GM23338 (cell line): ENCODE measurements around the gene CD5L. TPM values are rescaled to one million over a fixed set of nuclear protein-coding genes. Genes with fewer than 3 reads are reported as not detected.

ENCODE experiments used
- ATAC-seq: fragments of 200-7000 bp; cut with Tn5 transposase; 3 replicates; pipeline ENCODE4 v1.9.1; 2020
- DNase-seq: peaks from one replicate; pipeline ENCODE4 v3.0.0-alpha.2; 2015; ENCODE audit warnings: low spot score
- H2AFZ ChIP-seq: fragments of 200-600 bp; sonication (generic); 2 replicates; pipeline ENCODE4 v1.8.0; 2016; ENCODE audit warnings: antibody characterized with exemption, mild to moderate bottlenecking, moderate library complexity
- H3F3A ChIP-seq: fragments of 200-600 bp; sonication (generic); replicated peaks from 2 replicates; pipeline ENCODE4 v1.8.0; 2017; ENCODE audit warnings: antibody characterized with exemption, mixed run types, low read depth
- H3K27ac ChIP-seq: fragments of 200-600 bp; sonication (generic); 2 replicates; pipeline ENCODE4 v1.6.1; 2016; ENCODE audit warnings: low read depth
- H3K27me3 ChIP-seq: fragments of 200-600 bp; sonication (generic); 2 replicates; pipeline ENCODE4 v1.8.0; 2016; ENCODE audit warnings: mild to moderate bottlenecking, mixed run types, moderate library complexity; ENCODE audit not compliant: insufficient read depth
- H3K36me3 ChIP-seq: fragments of 200-600 bp; sonication (generic); 2 replicates; pipeline ENCODE4 v1.8.0; 2016; ENCODE audit warnings: mild to moderate bottlenecking; ENCODE audit not compliant: insufficient read depth
- H3K4me1 ChIP-seq: fragments of 200-600 bp; sonication (generic); 2 replicates; pipeline ENCODE4 v1.8.0; 2016; ENCODE audit warnings: mild to moderate bottlenecking, moderate library complexity; ENCODE audit not compliant: insufficient read depth
- H3K4me2 ChIP-seq: fragments of 200-600 bp; sonication (generic); 2 replicates; pipeline ENCODE4 v1.7.1; 2017; ENCODE audit warnings: mixed run types
- H3K4me3 ChIP-seq: fragments of 200-600 bp; sonication (generic); 2 replicates; pipeline ENCODE4 v1.6.1; 2016; ENCODE audit warnings: mixed run types
- H3K79me2 ChIP-seq: fragments of 200-600 bp; sonication (generic); replicated peaks from 2 replicates; pipeline ENCODE4 v1.8.0; 2017; ENCODE audit warnings: mild to moderate bottlenecking; ENCODE audit not compliant: insufficient read depth
- H3K9me2 ChIP-seq: fragments of 200-600 bp; sonication (generic); 2 replicates; pipeline ENCODE4 v1.8.0; 2017; ENCODE audit not compliant: insufficient read depth
- H4K20me1 ChIP-seq: fragments of 200-600 bp; sonication (generic); replicated peaks from 2 replicates; pipeline ENCODE4 v1.8.0; 2017; ENCODE audit warnings: mild to moderate bottlenecking; ENCODE audit not compliant: insufficient read depth
- H3K27ac Mint-ChIP-seq: 2 replicates; pipeline ENCODE4 v1.8.0; 2020; ENCODE audit warnings: inconsistent platforms, mild to moderate bottlenecking, moderate library complexity, mixed read lengths
- H3K27me3 Mint-ChIP-seq: 3 replicates; pipeline ENCODE4 v1.8.0; 2022; ENCODE audit warnings: low read depth, mild to moderate bottlenecking, moderate library complexity, mixed read lengths, inconsistent platforms; ENCODE audit not compliant: insufficient read depth, poor library complexity
- H3K36me3 Mint-ChIP-seq: 3 replicates; pipeline ENCODE4 v1.8.0; 2021; ENCODE audit warnings: low read depth, mild to moderate bottlenecking, inconsistent platforms, moderate library complexity, mixed read lengths
- H3K4me1 Mint-ChIP-seq: 3 replicates; pipeline ENCODE4 v1.8.0; 2020; ENCODE audit warnings: mild to moderate bottlenecking, inconsistent platforms, mixed read lengths
- H3K4me3 Mint-ChIP-seq: 3 replicates; pipeline ENCODE4 v1.8.0; 2021; ENCODE audit warnings: moderate library complexity, mild to moderate bottlenecking, inconsistent platforms, mixed read lengths
- H3K9me3 Mint-ChIP-seq: 3 replicates; pipeline ENCODE4 v1.8.0; 2020; ENCODE audit warnings: moderate library complexity, mild to moderate bottlenecking, inconsistent platforms, mixed read lengths
- CREB1 ChIP-seq: fragments of 250-450 bp; sonication (Bioruptor Pico); IDR thresholded peaks from 2 replicates; pipeline ENCODE4 v1.5.0; 2020; ENCODE audit warnings: low read depth, mild to moderate bottlenecking, moderate library complexity
- EZH2 ChIP-seq: fragments of 200-600 bp; sonication (generic); IDR thresholded peaks from one replicate; pipeline ENCODE4 v1.8.0; 2017; ENCODE audit warnings: antibody characterized with exemption, mild to moderate bottlenecking, low read depth; ENCODE audit not compliant: unreplicated experiment
- EZH2phosphoT487 ChIP-seq: fragments of 200-600 bp; sonication (generic); IDR thresholded peaks from one replicate; pipeline ENCODE4 v1.8.1; 2018; ENCODE audit warnings: antibody characterized with exemption; ENCODE audit not compliant: unreplicated experiment
- JUNB ChIP-seq: IDR thresholded peaks from one replicate; pipeline ENCODE4 v1.6.1; 2016; ENCODE audit warnings: antibody characterized with exemption; ENCODE audit not compliant: unreplicated experiment
- NANOG ChIP-seq: IDR thresholded peaks from 2 replicates; pipeline ENCODE4 v1.6.1; 2016; ENCODE audit warnings: antibody characterized with exemption, borderline replicate concordance
- POLR2AphosphoS5 ChIP-seq: IDR thresholded peaks from 2 replicates; pipeline ENCODE4 v1.6.1; 2016; ENCODE audit warnings: antibody characterized with exemption, low read depth
- STAT1 ChIP-seq: IDR thresholded peaks from one replicate; pipeline ENCODE4 v1.6.1; 2016; ENCODE audit warnings: antibody characterized with exemption; ENCODE audit not compliant: unreplicated experiment
- ZNF114 ChIP-seq: fragments of 250-450 bp; sonication (Bioruptor Pico); IDR thresholded peaks from 2 replicates; pipeline ENCODE4 v1.5.0; 2020; ENCODE audit warnings: mild to moderate bottlenecking, moderate library complexity
- ZNF331 ChIP-seq: fragments of 250-450 bp; sonication (Bioruptor Pico); IDR thresholded peaks from 2 replicates; pipeline ENCODE4 v1.5.0; 2020; ENCODE audit warnings: low read depth, mild to moderate bottlenecking, moderate library complexity
- polyA plus RNA-seq: library from polyadenylated mRNA; unstranded; fragments of >200 nt; fragmentation: Nextera tagmentation; extraction: Ambion mirVana; gene quantifications from 2 replicates; pipeline ENCODE4 v1.2.1, GENCODE V29; 2016
- total RNA-seq: library from RNA; depleted of rRNA; stranded (reverse); fragments of >200 nt; shearing (Covaris generic); gene quantifications from 2 replicates; pipeline ENCODE4 v1.2.3, GENCODE V29; 2014
- TF ChIP-seq, protein P1 (sequence below): IDR thresholded peaks from 2 replicates; pipeline ENCODE4 v1.6.1; 2016; ENCODE audit warnings: antibody characterized with exemption
- TF ChIP-seq, protein P2 (sequence below): IDR thresholded peaks from one replicate; pipeline ENCODE4 v1.6.1; 2018; ENCODE audit warnings: antibody characterized with exemption; ENCODE audit not compliant: unreplicated experiment
- TF ChIP-seq, protein P3 (sequence below): fragments of 250-450 bp; sonication (Bioruptor Pico); IDR thresholded peaks from 2 replicates; pipeline ENCODE4 v1.5.0; 2020; ENCODE audit warnings: mild to moderate bottlenecking, moderate library complexity
- TF ChIP-seq, protein P4 (sequence below), 2 experiments: fragments of 200-600 bp in 1 of 2; sonication (generic) in 1 of 2; conservative IDR thresholded peaks; 2 replicates each; pipeline versions ENCODE4 v1.5.1 to v1.6.1; 2016 to 2017; ENCODE audit warnings: antibody characterized with exemption in 2 of 2, low read depth in 2 of 2, mild to moderate bottlenecking in 2 of 2, moderate library complexity in 1 of 2

CD5L gene
- total and polyA plus RNA-seq, 2 experiments from 2014 or later = not detected

DNA sequence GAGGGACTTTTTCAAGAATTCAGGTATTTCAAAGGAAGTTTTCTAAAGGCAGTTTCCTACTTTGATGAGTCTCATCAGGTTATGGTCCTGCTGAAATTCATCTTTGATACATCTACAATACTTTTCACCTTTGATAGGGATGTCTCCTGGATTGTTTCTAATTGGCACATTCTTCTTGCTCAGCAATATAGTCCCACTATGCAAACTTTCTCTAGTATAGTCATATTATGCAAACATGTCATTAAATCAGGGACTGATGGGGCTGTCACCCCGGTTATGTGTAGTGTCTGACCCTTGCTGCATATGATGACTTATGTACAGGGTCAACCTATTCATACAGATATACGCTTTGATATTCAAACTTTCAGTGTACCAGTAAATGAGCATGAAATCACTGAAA, 21.3 kb downstream of the CD5L start:
- Histone ChIP-seq H4K20me1 (no peaks in the 10 kb centered on the region), H3K27ac (no peak overlapping the region), H3K4me3 (no peak overlapping the region), H3K9me2 (0 out of 2 replicates have a peak, but pooled peaks cover 5% of the 10 kb centered on the region), H3F3A (no peaks in the 10 kb centered on the region), H3K36me3 (no peaks in the 10 kb centered on the region), H3K79me2 (no peaks in the 10 kb centered on the region), H3K4me1 (no peaks in the 10 kb centered on the region), H3K4me2 (no peak overlapping the region), H3K27me3 (no peaks in the 10 kb centered on the region), H2AFZ (no peak overlapping the region)
- no peak for ATAC-seq
- no peak overlapping the region for H3K4me3 Mint-ChIP-seq
- no peaks in the 10 kb centered on the region for H3K36me3 Mint-ChIP-seq
- H3K27ac Mint-ChIP-seq = no peak overlapping the region
- no peaks in the 10 kb centered on the region for H3K4me1 Mint-ChIP-seq
- no peak for DNase-seq
- no peaks in the 10 kb centered on the region for H3K27me3 Mint-ChIP-seq
- TF ChIP-seq CREB1 (no peak), POLR2AphosphoS5 (no peak), EZH2 (no peak), NANOG (no peak), ZNF114 (CRISPR knock-in tag) (no peak), JUNB (no peak), EZH2phosphoT487 (no peak), STAT1 (no peak), ZNF331 (no peak)
- TF ChIP-seq, protein P1, sequence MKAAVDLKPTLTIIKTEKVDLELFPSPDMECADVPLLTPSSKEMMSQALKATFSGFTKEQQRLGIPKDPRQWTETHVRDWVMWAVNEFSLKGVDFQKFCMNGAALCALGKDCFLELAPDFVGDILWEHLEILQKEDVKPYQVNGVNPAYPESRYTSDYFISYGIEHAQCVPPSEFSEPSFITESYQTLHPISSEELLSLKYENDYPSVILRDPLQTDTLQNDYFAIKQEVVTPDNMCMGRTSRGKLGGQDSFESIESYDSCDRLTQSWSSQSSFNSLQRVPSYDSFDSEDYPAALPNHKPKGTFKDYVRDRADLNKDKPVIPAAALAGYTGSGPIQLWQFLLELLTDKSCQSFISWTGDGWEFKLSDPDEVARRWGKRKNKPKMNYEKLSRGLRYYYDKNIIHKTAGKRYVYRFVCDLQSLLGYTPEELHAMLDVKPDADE = no peak
- TF ChIP-seq, protein P2, sequence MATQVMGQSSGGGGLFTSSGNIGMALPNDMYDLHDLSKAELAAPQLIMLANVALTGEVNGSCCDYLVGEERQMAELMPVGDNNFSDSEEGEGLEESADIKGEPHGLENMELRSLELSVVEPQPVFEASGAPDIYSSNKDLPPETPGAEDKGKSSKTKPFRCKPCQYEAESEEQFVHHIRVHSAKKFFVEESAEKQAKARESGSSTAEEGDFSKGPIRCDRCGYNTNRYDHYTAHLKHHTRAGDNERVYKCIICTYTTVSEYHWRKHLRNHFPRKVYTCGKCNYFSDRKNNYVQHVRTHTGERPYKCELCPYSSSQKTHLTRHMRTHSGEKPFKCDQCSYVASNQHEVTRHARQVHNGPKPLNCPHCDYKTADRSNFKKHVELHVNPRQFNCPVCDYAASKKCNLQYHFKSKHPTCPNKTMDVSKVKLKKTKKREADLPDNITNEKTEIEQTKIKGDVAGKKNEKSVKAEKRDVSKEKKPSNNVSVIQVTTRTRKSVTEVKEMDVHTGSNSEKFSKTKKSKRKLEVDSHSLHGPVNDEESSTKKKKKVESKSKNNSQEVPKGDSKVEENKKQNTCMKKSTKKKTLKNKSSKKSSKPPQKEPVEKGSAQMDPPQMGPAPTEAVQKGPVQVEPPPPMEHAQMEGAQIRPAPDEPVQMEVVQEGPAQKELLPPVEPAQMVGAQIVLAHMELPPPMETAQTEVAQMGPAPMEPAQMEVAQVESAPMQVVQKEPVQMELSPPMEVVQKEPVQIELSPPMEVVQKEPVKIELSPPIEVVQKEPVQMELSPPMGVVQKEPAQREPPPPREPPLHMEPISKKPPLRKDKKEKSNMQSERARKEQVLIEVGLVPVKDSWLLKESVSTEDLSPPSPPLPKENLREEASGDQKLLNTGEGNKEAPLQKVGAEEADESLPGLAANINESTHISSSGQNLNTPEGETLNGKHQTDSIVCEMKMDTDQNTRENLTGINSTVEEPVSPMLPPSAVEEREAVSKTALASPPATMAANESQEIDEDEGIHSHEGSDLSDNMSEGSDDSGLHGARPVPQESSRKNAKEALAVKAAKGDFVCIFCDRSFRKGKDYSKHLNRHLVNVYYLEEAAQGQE = no peak
- TF ChIP-seq, protein P3, sequence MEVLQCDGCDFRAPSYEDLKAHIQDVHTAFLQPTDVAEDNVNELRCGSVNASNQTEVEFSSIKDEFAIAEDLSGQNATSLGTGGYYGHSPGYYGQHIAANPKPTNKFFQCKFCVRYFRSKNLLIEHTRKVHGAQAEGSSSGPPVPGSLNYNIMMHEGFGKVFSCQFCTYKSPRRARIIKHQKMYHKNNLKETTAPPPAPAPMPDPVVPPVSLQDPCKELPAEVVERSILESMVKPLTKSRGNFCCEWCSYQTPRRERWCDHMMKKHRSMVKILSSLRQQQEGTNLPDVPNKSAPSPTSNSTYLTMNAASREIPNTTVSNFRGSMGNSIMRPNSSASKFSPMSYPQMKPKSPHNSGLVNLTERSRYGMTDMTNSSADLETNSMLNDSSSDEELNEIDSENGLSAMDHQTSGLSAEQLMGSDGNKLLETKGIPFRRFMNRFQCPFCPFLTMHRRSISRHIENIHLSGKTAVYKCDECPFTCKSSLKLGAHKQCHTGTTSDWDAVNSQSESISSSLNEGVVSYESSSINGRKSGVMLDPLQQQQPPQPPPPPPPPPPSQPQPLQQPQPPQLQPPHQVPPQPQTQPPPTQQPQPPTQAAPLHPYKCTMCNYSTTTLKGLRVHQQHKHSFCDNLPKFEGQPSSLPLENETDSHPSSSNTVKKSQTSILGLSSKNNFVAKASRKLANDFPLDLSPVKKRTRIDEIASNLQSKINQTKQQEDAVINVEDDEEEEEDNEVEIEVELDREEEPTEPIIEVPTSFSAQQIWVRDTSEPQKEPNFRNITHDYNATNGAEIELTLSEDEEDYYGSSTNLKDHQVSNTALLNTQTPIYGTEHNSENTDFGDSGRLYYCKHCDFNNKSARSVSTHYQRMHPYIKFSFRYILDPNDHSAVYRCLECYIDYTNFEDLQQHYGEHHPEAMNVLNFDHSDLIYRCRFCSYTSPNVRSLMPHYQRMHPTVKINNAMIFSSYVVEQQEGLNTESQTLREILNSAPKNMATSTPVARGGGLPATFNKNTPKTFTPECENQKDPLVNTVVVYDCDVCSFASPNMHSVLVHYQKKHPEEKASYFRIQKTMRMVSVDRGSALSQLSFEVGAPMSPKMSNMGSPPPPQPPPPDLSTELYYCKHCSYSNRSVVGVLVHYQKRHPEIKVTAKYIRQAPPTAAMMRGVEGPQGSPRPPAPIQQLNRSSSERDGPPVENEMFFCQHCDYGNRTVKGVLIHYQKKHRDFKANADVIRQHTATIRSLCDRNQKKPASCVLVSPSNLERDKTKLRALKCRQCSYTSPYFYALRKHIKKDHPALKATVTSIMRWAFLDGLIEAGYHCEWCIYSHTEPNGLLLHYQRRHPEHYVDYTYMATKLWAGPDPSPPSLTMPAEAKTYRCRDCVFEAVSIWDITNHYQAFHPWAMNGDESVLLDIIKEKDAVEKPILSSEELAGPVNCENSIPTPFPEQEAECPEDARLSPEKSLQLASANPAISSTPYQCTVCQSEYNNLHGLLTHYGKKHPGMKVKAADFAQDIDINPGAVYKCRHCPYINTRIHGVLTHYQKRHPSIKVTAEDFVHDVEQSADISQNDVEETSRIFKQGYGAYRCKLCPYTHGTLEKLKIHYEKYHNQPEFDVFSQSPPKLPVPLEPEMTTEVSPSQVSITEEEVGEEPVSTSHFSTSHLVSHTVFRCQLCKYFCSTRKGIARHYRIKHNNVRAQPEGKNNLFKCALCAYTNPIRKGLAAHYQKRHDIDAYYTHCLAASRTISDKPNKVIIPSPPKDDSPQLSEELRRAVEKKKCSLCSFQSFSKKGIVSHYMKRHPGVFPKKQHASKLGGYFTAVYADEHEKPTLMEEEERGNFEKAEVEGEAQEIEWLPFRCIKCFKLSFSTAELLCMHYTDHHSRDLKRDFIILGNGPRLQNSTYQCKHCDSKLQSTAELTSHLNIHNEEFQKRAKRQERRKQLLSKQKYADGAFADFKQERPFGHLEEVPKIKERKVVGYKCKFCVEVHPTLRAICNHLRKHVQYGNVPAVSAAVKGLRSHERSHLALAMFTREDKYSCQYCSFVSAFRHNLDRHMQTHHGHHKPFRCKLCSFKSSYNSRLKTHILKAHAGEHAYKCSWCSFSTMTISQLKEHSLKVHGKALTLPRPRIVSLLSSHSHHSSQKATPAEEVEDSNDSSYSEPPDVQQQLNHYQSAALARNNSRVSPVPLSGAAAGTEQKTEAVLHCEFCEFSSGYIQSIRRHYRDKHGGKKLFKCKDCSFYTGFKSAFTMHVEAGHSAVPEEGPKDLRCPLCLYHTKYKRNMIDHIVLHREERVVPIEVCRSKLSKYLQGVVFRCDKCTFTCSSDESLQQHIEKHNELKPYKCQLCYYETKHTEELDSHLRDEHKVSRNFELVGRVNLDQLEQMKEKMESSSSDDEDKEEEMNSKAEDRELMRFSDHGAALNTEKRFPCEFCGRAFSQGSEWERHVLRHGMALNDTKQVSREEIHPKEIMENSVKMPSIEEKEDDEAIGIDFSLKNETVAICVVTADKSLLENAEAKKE (CRISPR knock-in tag) = no peak
- TF ChIP-seq, protein P4, sequence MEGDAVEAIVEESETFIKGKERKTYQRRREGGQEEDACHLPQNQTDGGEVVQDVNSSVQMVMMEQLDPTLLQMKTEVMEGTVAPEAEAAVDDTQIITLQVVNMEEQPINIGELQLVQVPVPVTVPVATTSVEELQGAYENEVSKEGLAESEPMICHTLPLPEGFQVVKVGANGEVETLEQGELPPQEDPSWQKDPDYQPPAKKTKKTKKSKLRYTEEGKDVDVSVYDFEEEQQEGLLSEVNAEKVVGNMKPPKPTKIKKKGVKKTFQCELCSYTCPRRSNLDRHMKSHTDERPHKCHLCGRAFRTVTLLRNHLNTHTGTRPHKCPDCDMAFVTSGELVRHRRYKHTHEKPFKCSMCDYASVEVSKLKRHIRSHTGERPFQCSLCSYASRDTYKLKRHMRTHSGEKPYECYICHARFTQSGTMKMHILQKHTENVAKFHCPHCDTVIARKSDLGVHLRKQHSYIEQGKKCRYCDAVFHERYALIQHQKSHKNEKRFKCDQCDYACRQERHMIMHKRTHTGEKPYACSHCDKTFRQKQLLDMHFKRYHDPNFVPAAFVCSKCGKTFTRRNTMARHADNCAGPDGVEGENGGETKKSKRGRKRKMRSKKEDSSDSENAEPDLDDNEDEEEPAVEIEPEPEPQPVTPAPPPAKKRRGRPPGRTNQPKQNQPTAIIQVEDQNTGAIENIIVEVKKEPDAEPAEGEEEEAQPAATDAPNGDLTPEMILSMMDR (conservative IDR thresholded peaks at IDR 0.05; ENCODE audit: low read depth in 2 of 2) = no peak
- no peaks in the 10 kb centered on the region for H3K9me3 Mint-ChIP-seq
